Camera-type eye (tissue), 1 donor: ENCODE results near the gene FRAT2. TPM values are rescaled to one million over a fixed set of nuclear protein-coding genes. Genes with fewer than 3 reads are reported as not detected.

ENCODE experiments used
- total RNA-seq: library from RNA; depleted of rRNA; stranded (reverse); fragments of >200 nt; gene quantifications from one replicate; pipeline ENCODE4 v1.2.3, GENCODE V29; 2014

Gene FRAT2, protein sequence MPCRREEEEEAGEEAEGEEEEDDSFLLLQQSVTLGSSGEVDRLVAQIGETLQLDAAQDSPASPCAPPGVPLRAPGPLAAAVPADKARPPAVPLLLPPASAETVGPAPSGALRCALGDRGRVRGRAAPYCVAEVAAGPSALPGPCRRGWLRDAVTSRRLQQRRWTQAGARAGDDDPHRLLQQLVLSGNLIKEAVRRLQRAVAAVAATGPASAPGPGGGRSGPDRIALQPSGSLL
- total RNA-seq = 18.3 TPM

DNA sequence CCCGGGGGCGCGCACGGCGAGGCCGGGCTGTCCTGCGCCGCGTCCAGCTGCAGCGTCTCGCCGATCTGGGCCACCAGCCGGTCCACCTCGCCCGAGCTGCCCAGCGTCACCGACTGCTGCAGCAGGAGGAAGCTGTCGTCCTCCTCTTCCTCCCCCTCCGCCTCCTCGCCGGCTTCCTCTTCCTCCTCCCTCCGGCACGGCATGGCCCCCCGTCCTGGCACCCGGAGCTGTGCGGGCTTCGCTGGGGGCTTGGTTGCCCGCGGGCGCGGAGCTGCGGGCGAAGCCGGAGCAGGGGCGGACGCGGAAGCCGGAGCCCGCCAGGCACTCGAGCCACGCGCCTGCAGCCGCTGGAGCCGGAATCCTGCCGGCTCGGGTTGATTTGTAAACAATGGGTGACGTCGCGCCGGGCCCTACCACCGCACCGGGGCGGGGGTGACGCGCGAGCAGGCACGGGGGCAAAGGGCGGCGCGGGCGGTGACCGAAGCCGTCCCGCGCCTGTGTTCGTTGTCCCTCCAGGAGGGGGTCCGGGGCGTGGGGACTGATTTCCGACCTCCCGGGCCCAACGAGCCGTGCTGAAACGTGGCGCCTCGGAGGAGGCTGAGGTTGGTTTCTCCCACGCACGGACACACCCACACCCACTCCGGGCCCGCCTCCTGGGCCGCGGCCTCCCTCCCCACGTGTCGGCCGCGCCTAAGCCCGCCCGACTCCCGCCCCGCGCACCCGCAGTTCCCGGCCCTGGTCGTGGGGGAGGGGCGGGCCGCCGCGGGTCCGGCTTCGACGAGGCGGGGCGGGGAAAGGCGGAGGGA is at the start of gene FRAT2:
FRAT2 (minus strand) TSS at position 360 of the 806 bp plus-strand sequence; CDS start at position 203, 157 bp downstream.

DNA sequence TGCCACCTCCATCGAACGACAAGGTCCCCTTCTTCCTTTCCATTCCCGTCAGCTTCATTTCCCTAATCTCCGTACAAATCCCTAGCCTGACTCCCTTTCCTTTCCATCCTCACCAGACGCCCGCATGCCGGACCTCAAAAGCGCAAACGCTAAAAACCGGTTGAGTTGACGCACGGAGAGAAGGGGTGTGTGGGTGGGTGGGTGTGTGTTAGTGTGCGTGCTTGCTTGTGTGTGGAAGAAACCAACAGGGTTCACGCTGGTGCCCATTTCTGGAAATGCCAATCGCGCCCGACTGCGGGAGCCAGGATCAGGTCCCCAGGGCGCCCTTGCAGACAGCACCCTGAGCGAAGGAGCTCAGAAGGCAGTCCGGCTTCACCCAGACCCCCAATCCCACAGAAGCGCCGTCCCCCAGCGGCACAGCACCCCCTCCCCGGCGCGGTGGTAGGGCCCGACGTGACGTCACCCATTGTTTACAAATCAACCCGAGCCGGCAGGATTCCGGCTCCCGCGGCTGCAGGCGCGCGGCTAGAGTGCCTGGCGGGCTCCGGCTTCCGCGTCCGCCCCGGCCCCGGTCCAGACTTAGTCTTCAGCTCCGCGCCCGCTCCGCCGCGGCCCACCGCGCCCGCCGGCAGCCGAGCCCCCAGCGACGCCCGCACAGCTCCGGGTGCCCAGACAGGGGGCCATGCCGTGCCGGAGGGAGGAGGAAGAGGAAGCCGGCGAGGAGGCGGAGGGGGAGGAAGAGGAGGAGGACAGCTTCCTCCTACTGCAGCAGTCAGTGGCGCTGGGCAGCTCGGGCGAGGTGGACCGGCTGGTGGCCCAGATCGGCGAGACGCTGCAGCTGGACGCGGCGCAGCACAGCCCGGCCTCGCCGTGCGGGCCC is 15.5 kb downstream of the FRAT2 start, which contains the start of gene FRAT1:
FRAT1 (plus strand) TSS at position 500 of the 880 bp plus-strand sequence; CDS start at position 683, 183 bp downstream.

DNA sequence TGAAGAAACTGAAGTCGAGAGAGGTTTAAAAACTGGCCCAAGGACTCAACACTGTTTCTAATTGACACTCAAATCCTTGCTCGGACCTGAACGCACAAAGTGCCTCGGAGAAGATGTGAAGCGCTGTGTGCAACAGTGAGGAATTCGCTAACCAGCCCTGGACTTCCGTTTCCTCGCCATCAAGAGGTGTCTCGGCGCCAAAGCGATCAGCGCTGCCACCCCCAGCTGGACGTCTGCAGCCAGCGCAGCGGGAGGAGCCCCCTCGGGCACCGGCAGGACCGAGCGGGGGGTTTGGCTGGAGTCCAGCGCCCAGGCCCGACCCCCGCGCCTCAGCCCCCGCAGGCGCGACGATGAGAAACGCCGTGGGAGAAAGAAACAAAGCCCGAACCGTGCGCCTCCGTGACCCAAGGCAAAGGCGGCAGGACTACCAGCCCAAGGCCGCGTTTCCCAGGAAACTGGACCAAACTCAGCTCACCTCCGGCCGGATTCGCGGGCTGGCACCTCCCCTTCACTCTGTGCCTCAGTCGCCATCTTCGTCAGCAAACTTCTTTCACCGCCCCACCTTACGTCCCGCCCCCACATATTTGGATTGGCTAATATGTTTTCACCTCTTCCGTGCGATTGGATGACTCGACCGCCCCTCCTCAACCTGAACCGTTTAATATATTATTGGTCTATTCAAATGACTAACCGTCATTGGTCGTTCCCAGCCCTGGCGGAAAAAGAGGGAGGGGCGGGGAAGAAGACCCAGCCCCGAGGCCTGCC is 42.2 kb downstream of the FRAT2 start, which contains the start of gene ARHGAP19:
ARHGAP19 (minus strand) TSS at position 541 of the 765 bp plus-strand sequence; CDS start at position 531, 10 bp downstream.

Other genes with a start within 250 kb of the FRAT2 start
- 8.2 TPM for gene SLIT1, start 148.8 kb downstream of the FRAT2 start, total RNA-seq
- 18.8 TPM for gene ARHGAP19, start 42.1 kb downstream of the FRAT2 start, total RNA-seq
- gene FRAT1, start 15.5 kb downstream of the FRAT2 start, total RNA-seq = 9.0 TPM
- 19.8 TPM for gene RRP12, start 66.6 kb upstream of the FRAT2 start, total RNA-seq
- 201 TPM for gene PGAM1, start 91.5 kb upstream of the FRAT2 start, total RNA-seq
- gene EXOSC1, start 111.3 kb upstream of the FRAT2 start, total RNA-seq = 20.1 TPM
- 25.5 TPM for gene ZDHHC16, start 111.4 kb upstream of the FRAT2 start, total RNA-seq
- 92.5 TPM for gene MMS19, start 163.7 kb upstream of the FRAT2 start, total RNA-seq
- 5.5 TPM for gene UBTD1, start 164.2 kb upstream of the FRAT2 start, total RNA-seq
- 0.55 TPM for gene ANKRD2, start 238.1 kb upstream of the FRAT2 start, total RNA-seq
- gene HOGA1, start 249.7 kb upstream of the FRAT2 start, total RNA-seq = 1.6 TPM